Urinary bladder (tissue), 4 donors: ENCODE results near the gene MRGPRF. TPM values are rescaled to one million over a fixed set of nuclear protein-coding genes. Genes with fewer than 3 reads are reported as not detected.

Experiments
- DNase-seq: peaks from one replicate; pipeline ENCODE4 v3.0.0-alpha.2; 2015; ENCODE audit errors: extremely low spot score
- H3K27ac ChIP-seq: one replicate; pipeline ENCODE4 v1.5.1; 2013; ENCODE audit warnings: low read depth, mild to moderate bottlenecking, moderate library complexity
- H3K36me3 ChIP-seq: one replicate; pipeline ENCODE4 v1.6.1; 2013; ENCODE audit warnings: mild to moderate bottlenecking, moderate library complexity; ENCODE audit not compliant: insufficient read depth
- H3K4me1 ChIP-seq: one replicate; pipeline ENCODE4 v1.6.1; 2013; ENCODE audit warnings: mild to moderate bottlenecking, moderate library complexity; ENCODE audit not compliant: insufficient read depth
- H3K4me3 ChIP-seq: one replicate; pipeline ENCODE4 v1.5.1; 2013; ENCODE audit warnings: low read depth, low read length
- WGBS: extraction: QIAGEN DNeasy Blood & Tissue Kit; methylation state at CpG from one replicate; pipeline ENCODE4 v1.1.7; 2013; 5-methylcytosine and 5-hydroxymethylcytosine counted together
- polyA plus RNA-seq: library from polyadenylated mRNA; stranded (reverse); fragments of 200-250 nt; gene quantifications from one replicate; pipeline ENCODE4 v1.2.3, GENCODE V29; 2013
- total RNA-seq: library from RNA; depleted of rRNA; stranded (reverse); fragments of >200 nt; gene quantifications from one replicate; pipeline ENCODE4 v1.2.3, GENCODE V29; 2014
- donor health status: healthy with polysubstance abuse.
- donor health status: healthy.

MRGPRF gene
- total and polyA plus RNA-seq, 2 donors = 48.5 to 151 TPM

DNA sequence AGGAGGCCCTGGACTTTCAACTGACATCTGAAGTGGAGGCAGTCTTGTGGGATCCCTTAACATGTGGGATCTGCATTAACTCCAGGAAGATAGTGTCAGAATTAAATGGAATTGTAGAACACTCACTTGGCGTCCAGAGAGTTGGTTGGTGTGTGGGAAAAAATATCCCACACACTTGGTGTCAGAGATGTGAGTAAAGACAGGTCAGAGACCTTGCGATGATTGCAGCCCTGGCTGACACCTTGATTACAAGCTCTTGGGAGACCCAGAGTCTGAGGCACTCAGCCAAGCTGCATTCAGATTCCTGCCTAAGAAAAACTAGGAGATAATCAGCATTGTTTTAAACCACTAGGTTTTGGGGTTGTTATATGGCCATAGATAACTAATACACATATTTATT lies 28.5 kb upstream of the MRGPRF start:
- H3K4me3 ChIP-seq = no peak overlapping the region
- H3K4me1 ChIP-seq = no peaks in the 10 kb centered on the region
- no peak overlapping the region for H3K27ac ChIP-seq
- WGBS = 42% methylated on average over 2 of the region's 2 CpGs
- no peak for DNase-seq
- H3K36me3 ChIP-seq = no peaks in the 10 kb centered on the region

DNA sequence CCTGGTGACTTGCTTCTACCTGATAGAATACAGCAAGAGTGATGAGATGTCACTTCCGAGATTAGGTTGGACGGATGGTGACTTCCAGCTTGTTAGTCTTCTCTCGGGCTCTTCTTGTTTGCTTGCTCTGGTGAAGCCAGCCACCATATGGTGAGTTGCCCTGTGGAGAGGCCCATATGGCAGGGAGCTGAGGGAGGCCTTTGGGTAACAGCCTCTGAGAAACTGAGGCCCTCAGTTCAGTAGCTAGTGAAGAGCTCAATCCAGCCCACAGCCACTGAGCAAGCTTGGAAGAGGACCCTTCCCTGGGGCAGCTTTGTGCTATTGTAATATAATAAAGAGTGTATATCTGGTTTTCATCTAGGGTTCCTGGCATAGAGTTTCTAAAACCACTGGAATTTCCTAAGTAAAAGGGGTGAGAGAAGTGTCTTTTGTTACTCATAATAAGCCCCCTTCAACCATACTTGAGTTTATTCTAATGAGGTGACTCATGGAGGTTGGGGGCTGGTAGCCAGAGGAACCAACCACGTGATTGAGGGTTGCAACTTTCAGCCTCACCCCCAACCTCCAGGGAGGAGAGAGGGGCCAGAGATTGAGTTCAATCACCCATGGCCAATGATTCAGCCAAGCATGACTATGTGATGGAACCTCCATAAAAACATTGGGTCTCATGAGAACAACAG lies 27.7 kb upstream of the MRGPRF start:
- no peak overlapping the region for H3K27ac ChIP-seq
- no peak overlapping the region for H3K4me3 ChIP-seq
- H3K36me3 ChIP-seq = no peaks in the 10 kb centered on the region
- no peaks in the 10 kb centered on the region for H3K4me1 ChIP-seq
- no peak for DNase-seq
- 88% methylated on average over 4 of the region's 4 CpGs for WGBS

DNA sequence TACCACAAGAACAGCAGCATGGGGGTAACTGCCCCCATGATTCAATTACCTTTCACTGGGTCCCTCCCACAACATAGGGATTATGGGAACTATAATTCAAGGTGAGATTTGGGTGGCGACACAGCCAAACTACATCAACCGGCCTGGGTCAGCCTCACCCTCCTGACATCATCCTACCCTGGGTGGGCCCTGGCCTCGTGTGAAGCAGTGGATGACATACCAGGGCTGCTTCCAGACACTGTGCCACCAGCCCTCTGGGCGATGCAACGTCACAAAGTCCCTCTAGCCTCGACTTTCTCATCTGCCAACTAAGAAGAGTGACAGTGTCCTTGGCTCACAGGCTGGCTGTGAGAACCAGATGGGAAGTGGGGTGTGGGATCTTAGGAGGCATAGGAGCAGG lies 27.0 kb upstream of the MRGPRF start:
- 87% methylated on average over 6 of the region's 6 CpGs for WGBS
- Histone ChIP-seq H3K4me1 (no peaks in the 10 kb centered on the region), H3K27ac (no peak overlapping the region), H3K4me3 (no peak overlapping the region), H3K36me3 (no peaks in the 10 kb centered on the region)
- no peak for DNase-seq

DNA sequence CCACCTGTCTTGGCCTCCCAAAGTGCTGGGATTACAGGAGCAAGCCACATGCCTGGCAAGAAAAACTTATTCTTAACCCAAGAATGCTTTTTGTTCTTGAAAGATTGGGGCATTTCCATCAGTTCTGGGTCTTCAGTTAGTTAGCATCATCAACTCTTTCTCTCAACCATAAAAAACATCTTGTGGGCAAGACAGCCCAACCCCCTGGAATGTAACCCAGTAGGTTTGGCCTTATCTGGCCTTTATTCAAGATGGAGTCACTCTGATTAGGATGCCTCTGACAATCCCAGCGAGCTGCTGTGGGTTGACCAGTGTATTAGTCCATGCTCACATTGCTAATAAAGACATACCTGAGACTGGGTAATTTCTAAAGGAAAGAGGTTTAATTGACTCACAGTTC lies 26.5 kb upstream of the MRGPRF start:
- DNase-seq = no peak
- WGBS = 92% methylated on average over 1 of the region's 1 CpG

DNA sequence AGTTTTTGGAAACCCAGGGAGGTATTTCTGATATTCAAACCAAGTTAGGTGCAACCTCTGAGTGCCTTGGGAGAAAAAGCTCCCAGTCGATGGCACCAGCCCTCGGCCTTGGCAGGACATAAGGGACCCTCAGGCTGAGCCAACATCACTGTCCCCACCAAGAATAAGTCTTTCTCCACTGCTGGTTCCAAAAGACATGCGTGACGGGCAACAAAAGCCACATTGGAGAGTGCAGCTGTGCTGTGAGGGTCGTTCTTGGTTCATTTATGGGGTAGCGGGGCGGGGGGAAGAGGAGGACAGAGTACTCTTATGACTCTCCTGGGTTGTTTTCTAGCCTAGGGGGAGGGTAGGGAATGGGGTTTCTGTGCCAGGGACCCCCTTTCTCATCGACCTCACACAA lies 24.5 kb upstream of the MRGPRF start:
- H3K4me1 ChIP-seq = no peaks in the 10 kb centered on the region
- H3K36me3 ChIP-seq = no peaks in the 10 kb centered on the region
- H3K27ac ChIP-seq = no peak overlapping the region
- no peak overlapping the region for H3K4me3 ChIP-seq
- WGBS = 79% methylated on average over 8 of the region's 8 CpGs
- no peak for DNase-seq

More for the DNA sequence above, 26.5 kb upstream of the MRGPRF start:
- Histone ChIP-seq H3K36me3 (no peaks in the 10 kb centered on the region), H3K4me1 (no peaks in the 10 kb centered on the region), H3K4me3 (no peak overlapping the region), H3K27ac (no peak overlapping the region)

DNA sequence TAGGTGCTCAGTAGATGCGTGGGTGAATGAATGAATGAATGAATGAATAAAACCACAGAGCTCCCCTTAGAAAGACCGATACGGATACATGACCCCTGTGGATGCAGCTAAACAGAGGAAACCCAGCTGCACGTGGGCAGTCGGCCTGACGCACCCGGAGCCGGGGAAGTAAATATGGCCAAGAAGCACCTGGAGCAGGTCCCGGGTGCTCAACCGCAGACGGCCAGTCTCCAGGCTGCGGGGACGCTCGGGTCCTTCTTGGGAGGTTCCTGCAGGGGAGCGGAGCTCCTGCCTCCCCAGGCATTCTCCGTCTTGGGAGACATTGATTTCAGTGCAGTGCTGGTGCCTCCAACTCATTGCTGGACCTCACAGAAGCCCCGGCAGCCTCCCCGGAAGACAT lies 24.0 kb upstream of the MRGPRF start:
- Histone ChIP-seq H3K36me3 (no peaks in the 10 kb centered on the region), H3K27ac (no peak overlapping the region), H3K4me1 (no peaks in the 10 kb centered on the region), H3K4me3 (no peak overlapping the region)
- DNase-seq = no peak
- WGBS = 85% methylated on average over 18 of the region's 18 CpGs

DNA sequence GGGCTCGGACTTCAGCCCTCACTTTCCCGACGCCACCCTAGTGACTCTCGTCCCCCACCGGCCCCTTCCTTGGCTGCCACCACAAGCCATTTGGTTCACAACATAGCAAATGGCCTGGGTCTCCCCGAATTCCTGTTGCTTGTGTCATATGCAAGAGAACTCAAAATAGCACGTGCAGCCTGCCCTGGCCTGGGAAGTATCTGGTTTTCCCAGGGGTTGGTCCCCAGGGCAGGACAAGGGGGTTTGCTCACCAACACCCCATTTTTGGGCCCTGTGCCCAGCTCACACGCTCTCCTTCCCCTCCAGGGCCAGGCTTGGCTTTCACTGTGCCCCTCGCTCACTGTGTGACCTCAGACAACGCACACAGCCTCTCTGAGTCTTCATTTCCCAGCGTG lies 22.9 kb upstream of the MRGPRF start:
- H3K36me3 ChIP-seq = no peaks in the 10 kb centered on the region
- no peak for DNase-seq
- WGBS = 38% methylated on average over 11 of the region's 11 CpGs
- peak overlapping the region; percentile 24 for H3K27ac ChIP-seq
- H3K4me1 ChIP-seq = no peaks in the 10 kb centered on the region
- H3K4me3 ChIP-seq = no peak overlapping the region

DNA sequence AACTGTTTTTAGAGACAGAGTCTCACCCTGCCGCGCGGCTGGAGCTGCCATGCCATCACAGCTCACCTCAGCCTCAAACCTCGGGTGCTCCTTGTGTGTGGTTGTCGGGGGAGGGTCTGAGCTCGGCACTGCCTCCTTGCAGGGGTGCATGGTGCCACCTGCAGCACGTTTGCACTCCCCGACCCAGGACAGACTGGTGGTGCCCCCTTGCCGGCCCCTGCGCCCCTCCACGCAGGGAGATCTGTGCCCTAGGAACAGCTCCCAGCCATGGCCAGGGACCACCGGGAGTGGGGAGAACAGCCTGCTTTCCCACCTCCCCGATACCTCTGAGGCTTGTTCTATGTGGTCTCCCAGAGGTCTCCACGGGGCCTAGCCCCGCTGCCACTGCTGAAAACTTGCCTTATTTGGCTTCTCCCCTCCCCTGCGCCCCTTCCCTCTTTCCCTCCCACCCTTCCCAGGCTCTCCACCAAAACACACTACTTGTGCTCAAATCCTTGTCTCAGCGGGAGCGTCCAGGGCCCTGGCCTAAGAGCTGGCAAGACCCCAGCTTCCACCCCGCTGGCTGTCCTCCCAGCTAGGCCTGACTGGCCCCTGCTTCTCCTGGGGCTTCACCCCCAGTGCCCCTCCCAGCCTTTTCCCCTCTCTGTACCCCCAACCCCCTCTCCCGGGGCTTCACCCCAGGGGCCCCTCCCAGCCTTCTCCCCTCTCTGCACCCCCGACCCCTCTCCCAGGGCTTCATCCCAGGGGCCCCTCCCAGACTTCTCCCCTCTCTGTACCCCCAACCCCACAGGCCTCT lies 22.3 kb upstream of the MRGPRF start:
- no peak overlapping the region for H3K4me3 ChIP-seq
- no peaks in the 10 kb centered on the region for H3K36me3 ChIP-seq
- 42% methylated on average over 21 of the region's 21 CpGs for WGBS
- H3K4me1 ChIP-seq = no peaks in the 10 kb centered on the region
- H3K27ac ChIP-seq = no peak overlapping the region
- DNase-seq = no peak

DNA sequence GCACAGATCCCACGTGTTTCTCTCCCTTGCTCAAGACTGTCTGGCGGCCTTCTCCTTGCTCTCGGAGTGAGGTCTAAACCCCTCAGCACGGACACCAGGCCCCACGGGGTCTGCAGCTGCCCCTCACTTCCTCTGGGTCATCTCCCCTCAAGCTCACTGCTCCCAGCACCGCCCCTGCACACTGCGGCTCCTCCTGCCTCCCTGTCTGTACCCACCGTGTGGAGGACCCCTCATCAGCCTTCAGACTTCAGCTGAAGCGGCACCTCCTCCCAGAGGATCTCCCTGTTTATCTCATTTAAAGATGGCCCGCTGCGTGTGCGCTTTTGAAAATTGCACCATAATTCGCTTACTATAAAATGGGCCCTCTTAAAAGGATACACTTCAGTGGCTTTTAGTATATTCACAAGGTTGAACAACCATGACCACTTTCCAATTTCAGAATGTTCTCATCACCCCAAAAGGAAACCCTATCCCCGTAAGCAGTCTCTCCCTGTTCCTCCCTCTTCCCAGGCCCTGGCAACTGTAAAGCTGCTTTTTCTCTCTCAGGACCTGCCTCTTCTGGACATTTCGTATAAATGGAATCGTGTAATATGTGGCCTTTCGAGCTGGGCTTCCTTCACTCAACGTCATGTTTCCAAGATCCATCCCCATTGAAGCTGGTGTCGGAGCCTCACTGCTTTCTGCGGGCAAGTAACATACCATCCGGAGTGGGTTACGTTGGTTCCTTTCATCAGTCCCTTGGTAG lies 21.2 kb upstream of the MRGPRF start:
- WGBS = 83% methylated on average over 22 of the region's 22 CpGs
- no peak for DNase-seq
- no peak overlapping the region for H3K27ac ChIP-seq
- H3K4me1 ChIP-seq = no peaks in the 10 kb centered on the region
- H3K4me3 ChIP-seq = no peak overlapping the region
- H3K36me3 ChIP-seq = no peaks in the 10 kb centered on the region

DNA sequence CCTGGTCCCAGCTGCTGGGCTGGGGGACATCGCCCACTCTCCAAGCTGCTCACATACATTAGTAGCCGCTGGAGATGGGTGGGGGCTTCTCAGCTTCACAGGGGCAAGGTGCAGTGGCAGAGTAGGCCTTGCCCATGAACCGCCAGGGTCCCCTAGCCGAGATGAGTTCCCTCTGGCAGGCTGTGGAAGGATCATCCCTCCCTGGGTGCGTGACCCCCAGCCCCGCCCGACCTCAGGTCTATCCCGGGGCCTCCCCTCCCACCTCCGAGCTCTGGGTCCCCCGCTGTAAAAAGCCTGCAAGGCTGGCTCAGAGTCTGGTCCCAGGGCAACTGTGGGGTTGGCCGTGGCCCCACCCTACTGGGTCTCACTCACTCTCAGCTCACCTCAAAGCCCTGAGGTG lies 20.4 kb upstream of the MRGPRF start:
- no peak overlapping the region for H3K27ac ChIP-seq
- DNase-seq = no peak
- no peak overlapping the region for H3K4me3 ChIP-seq
- WGBS = 78% methylated on average over 11 of the region's 11 CpGs
- H3K4me1 ChIP-seq = no peaks in the 10 kb centered on the region
- no peaks in the 10 kb centered on the region for H3K36me3 ChIP-seq

DNA sequence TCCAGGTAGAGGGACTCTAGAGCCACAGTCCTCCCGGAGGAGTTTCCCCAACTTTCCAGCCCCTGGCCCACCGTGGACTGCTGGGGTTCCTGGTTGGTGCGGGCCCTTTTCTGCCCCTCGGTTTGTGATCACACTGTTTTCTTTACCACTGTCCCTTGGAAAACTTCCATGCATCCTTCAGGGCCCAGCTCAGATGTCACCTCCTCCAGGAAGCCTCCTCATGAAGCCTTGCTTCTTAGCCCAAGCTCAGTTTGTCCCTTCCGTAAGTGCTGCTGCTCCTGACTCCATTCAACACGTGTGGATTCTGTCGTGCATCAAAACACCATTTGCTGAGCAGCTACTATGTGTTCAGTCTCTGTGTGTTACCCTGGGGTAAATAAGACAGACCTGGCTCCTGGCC lies 19.8 kb upstream of the MRGPRF start:
- no peak for DNase-seq
- WGBS = 87% methylated on average over 7 of the region's 7 CpGs
- no peaks in the 10 kb centered on the region for H3K36me3 ChIP-seq
- H3K27ac ChIP-seq = no peak overlapping the region
- no peak overlapping the region for H3K4me3 ChIP-seq
- no peaks in the 10 kb centered on the region for H3K4me1 ChIP-seq

DNA sequence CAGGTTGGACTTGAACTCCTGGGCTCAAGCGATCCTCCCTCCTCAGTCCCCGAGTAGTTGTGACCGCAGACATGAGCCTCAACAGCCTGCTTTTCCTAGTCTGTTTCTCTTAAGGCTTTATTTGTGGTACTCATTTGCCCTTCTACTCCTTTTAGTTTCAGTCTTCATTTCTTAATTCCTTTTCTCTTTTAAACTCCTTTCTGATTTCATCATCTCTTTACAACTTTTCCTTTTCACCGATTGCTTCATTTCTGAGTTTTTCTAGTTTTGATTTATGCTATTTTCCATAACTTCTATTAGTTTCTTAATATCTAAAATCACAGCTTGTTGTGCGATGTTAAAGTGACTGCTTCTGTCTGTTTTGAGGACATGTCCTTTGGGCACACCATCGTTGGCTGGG lies 17.3 kb upstream of the MRGPRF start:
- WGBS = 79% methylated on average over 6 of the region's 6 CpGs
- no peak for DNase-seq
- no peak overlapping the region for H3K4me3 ChIP-seq
- no peak overlapping the region for H3K27ac ChIP-seq
- no peaks in the 10 kb centered on the region for H3K36me3 ChIP-seq
- no peaks in the 10 kb centered on the region for H3K4me1 ChIP-seq

DNA sequence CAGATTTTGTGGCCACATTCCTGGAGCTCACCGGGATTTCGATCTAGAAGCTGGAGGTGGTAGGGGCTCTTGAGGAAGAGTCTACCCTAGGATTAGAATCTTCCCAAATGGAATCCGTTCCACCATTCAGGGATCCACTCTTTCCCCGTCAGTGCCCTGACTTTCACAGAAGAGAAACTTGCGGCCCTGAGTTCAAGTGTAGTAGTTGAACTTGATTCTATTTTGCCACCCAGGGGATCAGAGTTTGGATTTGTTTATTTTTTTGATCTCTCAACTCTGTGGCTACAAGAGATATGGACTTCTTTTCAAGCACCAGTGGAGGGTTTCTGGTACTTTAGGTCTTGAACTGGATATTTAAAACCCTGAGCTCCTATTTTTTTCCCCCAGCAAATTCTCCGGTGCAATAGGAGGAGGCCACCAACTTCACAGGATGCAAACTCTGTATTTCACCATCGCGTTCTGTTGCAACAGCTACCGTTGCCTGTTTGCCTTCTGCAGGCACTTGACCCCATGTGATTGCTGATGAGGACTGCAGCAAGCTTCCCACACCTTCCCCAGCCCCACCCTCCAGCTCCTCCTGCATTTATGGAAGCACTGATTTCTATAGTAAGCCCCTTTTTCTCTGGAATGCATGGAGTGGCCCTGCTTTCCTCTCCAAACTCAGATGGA lies 14.8 kb upstream of the MRGPRF start:
- no peak overlapping the region for H3K27ac ChIP-seq
- WGBS = 77% methylated on average over 9 of the region's 9 CpGs
- no peak for DNase-seq

More for the DNA sequence above, 14.8 kb upstream of the MRGPRF start:
- Histone ChIP-seq H3K4me1 (no peaks in the 10 kb centered on the region), H3K36me3 (no peaks in the 10 kb centered on the region), H3K4me3 (no peak overlapping the region)
